Chondrocyte (in vitro differentiated cells): Measurements from ENCODE around the gene FAM171A1. TPM values are rescaled to one million over a fixed set of nuclear protein-coding genes. Genes with fewer than 3 reads are reported as not detected.
"Not testable (repeated sequence)": the region's sequence is repeated elsewhere in the genome, so short reads cannot be mapped to it uniquely, and the experiment has no call there.

Experiments used
- DNase-seq: peaks from one replicate; pipeline ENCODE4 v3.0.0; 2021; ENCODE audit warnings: mixed read lengths, low spot score
- H3K27ac Mint-ChIP-seq: one replicate; pipeline ENCODE4 v1.8.0; 2021; ENCODE audit warnings: mild to moderate bottlenecking, moderate library complexity, mixed read lengths; ENCODE audit not compliant: unreplicated experiment
- H3K27me3 Mint-ChIP-seq: 2 replicates; pipeline ENCODE4 v1.8.0; 2021; ENCODE audit warnings: low read depth, mixed read lengths
- H3K36me3 Mint-ChIP-seq: 2 replicates; pipeline ENCODE4 v1.8.0; 2021; ENCODE audit warnings: low read depth, mixed read lengths
- H3K4me1 Mint-ChIP-seq: 2 replicates; pipeline ENCODE4 v1.8.0; 2021; ENCODE audit warnings: low read depth, mild to moderate bottlenecking, mixed read lengths
- H3K4me3 Mint-ChIP-seq: one replicate; pipeline ENCODE4 v1.8.0; 2021; ENCODE audit warnings: mild to moderate bottlenecking, moderate library complexity, mixed read lengths; ENCODE audit not compliant: unreplicated experiment
- H3K9me3 Mint-ChIP-seq: 2 replicates; pipeline ENCODE4 v1.8.0; 2021; ENCODE audit warnings: low read depth, mixed read lengths
- CTCF ChIP-seq: fragments of 200-600 bp; sonication (generic); IDR thresholded peaks from 2 replicates; pipeline ENCODE4 v1.5.0; 2021; ENCODE audit warnings: antibody characterized with exemption, mild to moderate bottlenecking, moderate library complexity
- total RNA-seq: library from RNA; stranded (reverse); gene quantifications from 3 replicates; pipeline ENCODE4 v1.2.1, GENCODE V29; 2021

Gene FAM171A1
- total RNA-seq, 1 donor from 2014 or later, result 40.9 TPM

GRCh38 chr10:15393139-15393825 lies 22.2 kb upstream of the FAM171A1 start:
- no peak for DNase-seq
- TF ChIP-seq CTCF, result no peak
- Mint-ChIP-seq H3K27me3 (peaks cover 2% of the 10 kb centered on the region), H3K9me3 (no peaks in the 10 kb centered on the region), H3K4me3 (no peak overlapping the region), H3K27ac (no peak overlapping the region), H3K4me1 (no peaks in the 10 kb centered on the region), H3K36me3 (no peaks in the 10 kb centered on the region)

- no peak for DNase-seq
- Mint-ChIP-seq H3K36me3 (no peaks in the 10 kb centered on the region), H3K9me3 (no peaks in the 10 kb centered on the region), H3K27me3 (peaks cover 2% of the 10 kb centered on the region), H3K27ac (no peak overlapping the region), H3K4me3 (no peak overlapping the region), H3K4me1 (no peaks in the 10 kb centered on the region)
- no peak for TF ChIP-seq CTCF
Observed at GRCh38 chr10:15391491-15391890, 20.4 kb upstream of the FAM171A1 start.

GRCh38 chr10:15388172-15388571 lies 17.1 kb upstream of the FAM171A1 start:
- H3K4me3 Mint-ChIP-seq, DNase-seq, H3K27me3 Mint-ChIP-seq, H3K4me1 Mint-ChIP-seq, H3K36me3 Mint-ChIP-seq, H3K9me3 Mint-ChIP-seq, H3K27ac Mint-ChIP-seq: not testable (repeated sequence)

- no peak for DNase-seq
- Mint-ChIP-seq H3K36me3 (peaks cover 2% of the 10 kb centered on the region), H3K4me1 (peaks cover 3% of the 10 kb centered on the region), H3K9me3 (no peaks in the 10 kb centered on the region), H3K4me3 (no peak overlapping the region), H3K27ac (no peak overlapping the region), H3K27me3 (peaks cover 4% of the 10 kb centered on the region)
- TF ChIP-seq CTCF, result no peak
Observed at GRCh38 chr10:15387021-15387420, 15.9 kb upstream of the FAM171A1 start.

GRCh38 chr10:15385552-15386455 lies 14.7 kb upstream of the FAM171A1 start:
- Mint-ChIP-seq H3K4me3 (no peak overlapping the region), H3K27ac (no peak overlapping the region), H3K4me1 (peaks cover 3% of the 10 kb centered on the region), H3K9me3 (no peaks in the 10 kb centered on the region), H3K36me3 (peaks cover 2% of the 10 kb centered on the region), H3K27me3 (peaks cover 6% of the 10 kb centered on the region)
- DNase-seq, result no peak
- no peak for TF ChIP-seq CTCF
